Subcutaneous adipose tissue (tissue), 4 donors: ENCODE measurements around the gene MRAS. TPM values are rescaled to one million over a fixed set of nuclear protein-coding genes. Genes with fewer than 3 reads are reported as not detected.

Experiments used
- CTCF ChIP-seq: fragments of 450-650 bp; IDR thresholded peaks from one replicate; pipeline ENCODE4 v1.5.1; 2016; ENCODE audit warnings: low read depth, mild to moderate bottlenecking, control low read depth, antibody characterized with exemption, moderate library complexity
- total RNA-seq, 4 donors: library from RNA; depleted of rRNA; stranded (reverse); fragments of >200 nt; gene quantifications; one replicate each; pipeline ENCODE4 v1.1.0, GENCODE V29; 2016

The MRAS gene
- total RNA-seq, 4 donors from 2014 or later: 121 to 219 (median 148) TPM

- no peak for TF ChIP-seq CTCF
Observed at GRCh38 chr3:138317687-138318086, 30.7 kb upstream of the MRAS start.

- TF ChIP-seq CTCF: no peak
Observed at GRCh38 chr3:138323971-138324370, 24.4 kb upstream of the MRAS start.

GRCh38 chr3:138325990-138326389 is 22.4 kb upstream of the MRAS start:
- no peak for TF ChIP-seq CTCF

- no peak for TF ChIP-seq CTCF
Observed at GRCh38 chr3:138326866-138327595, 21.3 kb upstream of the MRAS start.

- no peak for TF ChIP-seq CTCF
Observed at GRCh38 chr3:138327831-138328230, 20.5 kb upstream of the MRAS start.

GRCh38 chr3:138328341-138328740 is 20.0 kb upstream of the MRAS start:
- TF ChIP-seq CTCF: no peak

GRCh38 chr3:138329127-138329983 is 19.0 kb upstream of the MRAS start, which contains the start of gene NME9:
NME9 (minus strand) TSS chr3:138329851; CDS start chr3:138329335, 516 bp downstream.
- TF ChIP-seq CTCF: no peak
